Activated CD4-positive, CD25-positive, alpha-beta regulatory T cell treated with anti-CD3 and anti-CD28 coated beads, Interleukin-2, amount 50 U/mL, for 16 hours (primary cell): ENCODE data around the gene MPHOSPH10.
"Not testable (repeated sequence)": the region's sequence is repeated elsewhere in the genome, so short reads cannot be mapped to it uniquely, and the experiment has no call there.

ENCODE experiments used
- DNase-seq: peaks from one replicate; pipeline ENCODE4 v3.0.0-alpha.2; 2020; ENCODE audit warnings: low read depth, low spot score

MPHOSPH10 gene

GRCh38 chr2:71173096-71173495 lies 42.7 kb downstream of the MPHOSPH10 start:
- DNase-seq = no peak

GRCh38 chr2:71174207-71174606 lies 43.8 kb downstream of the MPHOSPH10 start:
- no peak for DNase-seq

GRCh38 chr2:71178836-71179235 lies 48.4 kb downstream of the MPHOSPH10 start:
- DNase-seq = not testable (repeated sequence)

- no peak for DNase-seq
Measured at GRCh38 chr2:71181316-71181715, 50.9 kb downstream of the MPHOSPH10 start.

GRCh38 chr2:71183306-71184115 lies 53.1 kb downstream of the MPHOSPH10 start:
- not testable (repeated sequence) for DNase-seq

GRCh38 chr2:71186973-71187372 lies 56.5 kb downstream of the MPHOSPH10 start:
- no peak for DNase-seq

- DNase-seq = no peak
Measured at GRCh38 chr2:71187589-71187988, 57.2 kb downstream of the MPHOSPH10 start.

GRCh38 chr2:71190656-71191569 lies 60.5 kb downstream of the MPHOSPH10 start:
- no peak for DNase-seq

GRCh38 chr2:71191570-71191943 lies 61.1 kb downstream of the MPHOSPH10 start:
- DNase-seq = no peak
